COLO668 (cell line): ENCODE measurements around the gene IRGM.

ENCODE experiments used
- DNase-seq: peaks from one replicate; lab custom pipeline; 2025; ENCODE audit not compliant: unreplicated experiment; lab: John Stamatoyannopoulos, UW

Gene IRGM

DNA sequence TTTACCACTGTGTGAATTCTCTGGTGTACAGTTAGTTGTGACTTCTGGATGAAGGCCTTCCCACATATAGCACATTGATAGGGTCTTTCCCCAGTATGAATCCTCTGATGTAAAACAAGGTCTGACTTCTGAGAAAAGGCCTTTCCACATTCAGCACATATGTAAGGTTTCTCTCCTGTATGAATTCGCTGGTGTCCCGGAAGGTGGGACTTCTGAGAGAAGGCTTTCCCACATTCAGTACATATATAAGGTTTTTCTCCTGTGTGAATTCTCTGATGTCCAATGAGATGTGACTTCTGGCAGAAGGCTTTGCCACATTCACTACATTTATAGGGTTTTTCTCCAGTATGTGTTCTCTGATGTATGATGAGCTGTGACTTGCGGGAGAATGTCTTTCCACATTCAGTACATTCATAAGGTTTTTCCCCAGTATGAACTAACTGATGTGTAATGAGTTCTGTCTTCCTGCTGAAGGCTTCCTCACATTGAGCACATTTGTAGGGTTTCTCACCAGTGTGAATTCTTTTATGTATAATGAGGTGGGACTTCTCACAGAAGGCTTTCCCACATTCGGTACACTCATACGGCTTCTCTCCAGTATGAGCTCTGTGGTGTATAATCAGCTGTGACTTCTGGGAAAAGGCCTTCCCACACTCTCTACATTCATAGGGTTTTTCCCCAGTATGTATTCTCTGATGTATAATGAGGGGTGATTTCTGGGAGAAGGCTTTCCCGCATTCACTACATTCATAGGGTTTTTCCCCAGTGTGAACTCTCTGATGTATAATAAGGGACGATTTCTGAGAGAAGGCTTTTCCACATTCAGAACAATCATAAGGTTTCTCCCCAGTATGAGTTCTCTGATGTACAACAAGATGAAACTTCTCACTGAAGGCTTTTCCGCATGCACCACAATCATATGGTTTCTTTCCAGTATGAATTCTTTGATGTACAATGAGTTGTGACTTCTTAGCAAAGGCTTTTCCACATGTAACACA is 49.4 kb downstream of the IRGM start:
- DNase-seq: no peak
